ENCODE results near the gene RGMA.

The RGMA gene

GRCh38 chr15:93118904-93119303 lies 29.9 kb upstream of the RGMA start:
- no peak for TF ChIP-seq CTCF (IDR thresholded peaks at IDR 0.05; ENCODE audit: borderline replicate concordance, control extremely low read depth, extremely low read depth, insufficient read depth, missing control alignments)
- in situ Hi-C loops (cut with MboI; ENCODE audit: low sequenced_read_pairs, unreplicated experiment) = no loop called here
- no peak for DNase-seq (ENCODE audit: low spot score)

GRCh38 chr15:93111451-93111850 lies 22.4 kb upstream of the RGMA start:
- in situ Hi-C loops (cut with MboI; ENCODE audit: low sequenced_read_pairs, unreplicated experiment) = no loop called here
- no peak for DNase-seq (ENCODE audit: low spot score)
- TF ChIP-seq CTCF (IDR thresholded peaks at IDR 0.05; ENCODE audit: borderline replicate concordance, control extremely low read depth, extremely low read depth, insufficient read depth, missing control alignments) = no peak

GRCh38 chr15:93110502-93111040 lies 21.6 kb upstream of the RGMA start:
- DNase-seq (ENCODE audit: low spot score) = no peak
- TF ChIP-seq CTCF (IDR thresholded peaks at IDR 0.05; ENCODE audit: borderline replicate concordance, control extremely low read depth, extremely low read depth, insufficient read depth, missing control alignments) = no peak
- in situ Hi-C loops (cut with MboI; ENCODE audit: low sequenced_read_pairs, unreplicated experiment) = no loop called here

GRCh38 chr15:93109336-93110102 lies 20.5 kb upstream of the RGMA start:
- DNase-seq (ENCODE audit: low spot score) = no peak
- TF ChIP-seq CTCF (IDR thresholded peaks at IDR 0.05; ENCODE audit: borderline replicate concordance, control extremely low read depth, extremely low read depth, insufficient read depth, missing control alignments) = no peak
- in situ Hi-C loops (cut with MboI; ENCODE audit: low sequenced_read_pairs, unreplicated experiment) = no loop called here

- TF ChIP-seq CTCF (IDR thresholded peaks at IDR 0.05; ENCODE audit: borderline replicate concordance, control extremely low read depth, extremely low read depth, insufficient read depth, missing control alignments) = no peak
- in situ Hi-C loops (cut with MboI; ENCODE audit: low sequenced_read_pairs, unreplicated experiment) = no loop called here
- no peak for DNase-seq (ENCODE audit: low spot score)
These were observed 18.6 kb upstream of the RGMA start for GRCh38 chr15:93107646-93108045.

- no peak for DNase-seq (ENCODE audit: low spot score)
- in situ Hi-C loops (cut with MboI; ENCODE audit: low sequenced_read_pairs, unreplicated experiment) = no loop called here
- TF ChIP-seq CTCF (IDR thresholded peaks at IDR 0.05; ENCODE audit: borderline replicate concordance, control extremely low read depth, extremely low read depth, insufficient read depth, missing control alignments) = no peak
These were observed 16.5 kb upstream of the RGMA start for GRCh38 chr15:93105485-93105884.
